GM19351 (cell line): ENCODE measurements around the gene NKX6-1.
A peak's percentile ranks its signal among the peaks of the same experiment; 100 is the strongest.

Experiments used
- ATAC-seq: cut with Tn5 transposase; IDR thresholded peaks from one replicate; pipeline ENCODE4 v1.9.1; 2021; ENCODE audit warnings: mild to moderate bottlenecking, moderate library complexity; ENCODE audit not compliant: unreplicated experiment

Gene NKX6-1

GRCh38 chr4:84498935-84499623 is at the start of gene NKX6-1:
Gene NKX6-1, minus strand, starts transcription at chr4:84499292. Its CDS starts 1,064 bp downstream, at chr4:84498228.
- ATAC-seq = no peak

GRCh38 chr4:84547211-84547610 is 48.1 kb upstream of the NKX6-1 start:
- no peak for ATAC-seq

- no peak for ATAC-seq
Measured at GRCh38 chr4:84545093-84545492, 46.0 kb upstream of the NKX6-1 start.

GRCh38 chr4:84535901-84536300 is 36.8 kb upstream of the NKX6-1 start:
- no peak for ATAC-seq

GRCh38 chr4:84531689-84532088 is 32.6 kb upstream of the NKX6-1 start:
- ATAC-seq = no peak

GRCh38 chr4:84530871-84531270 is 31.8 kb upstream of the NKX6-1 start:
- no peak for ATAC-seq

- ATAC-seq = no peak
Measured at GRCh38 chr4:84530454-84530853, 31.4 kb upstream of the NKX6-1 start.

- peak; percentile 82 for ATAC-seq
Measured at GRCh38 chr4:84529169-84529751, 30.2 kb upstream of the NKX6-1 start.

- no peak for ATAC-seq
Measured at GRCh38 chr4:84527391-84527790, 28.3 kb upstream of the NKX6-1 start.

GRCh38 chr4:84515075-84515474 is 16.0 kb upstream of the NKX6-1 start:
- no peak for ATAC-seq

- no peak for ATAC-seq
Measured at GRCh38 chr4:84512277-84512676, 13.2 kb upstream of the NKX6-1 start.

GRCh38 chr4:84511703-84512102 is 12.6 kb upstream of the NKX6-1 start:
- no peak for ATAC-seq

- no peak for ATAC-seq
Measured at GRCh38 chr4:84507941-84508340, 8.8 kb upstream of the NKX6-1 start.

GRCh38 chr4:84504821-84505220 is 5.7 kb upstream of the NKX6-1 start:
- ATAC-seq = no peak

GRCh38 chr4:84503495-84504437 is 4.7 kb upstream of the NKX6-1 start:
- ATAC-seq = peak; percentile 92

GRCh38 chr4:84502955-84503373 is 3.9 kb upstream of the NKX6-1 start:
- no peak for ATAC-seq

GRCh38 chr4:84502333-84502954 is 3.4 kb upstream of the NKX6-1 start:
- no peak for ATAC-seq

GRCh38 chr4:84501721-84502267 is 2.7 kb upstream of the NKX6-1 start:
- no peak for ATAC-seq

GRCh38 chr4:84501202-84501503 is 2.1 kb upstream of the NKX6-1 start:
- no peak for ATAC-seq

GRCh38 chr4:84500386-84501201 is 1.5 kb upstream of the NKX6-1 start:
- ATAC-seq = no peak
